Thoracic aorta (tissue), 2 donors: ENCODE measurements around the gene HHIP. TPM values are rescaled to one million over a fixed set of nuclear protein-coding genes. Genes with fewer than 3 reads are reported as not detected.

Experiments used
- ATAC-seq: fragments of 150-250 bp; one replicate; pipeline ENCODE4 v1.8.0; 2017; ENCODE audit warnings: low read depth; ENCODE audit not compliant: insufficient number of reproducible peaks, low FRiP score
- DNase-seq: peaks from one replicate; pipeline ENCODE4 v3.0.0-alpha.2; 2020; ENCODE audit warnings: low spot score
- H3K27ac ChIP-seq, 2 donors: fragments of 200-600 bp; sonication (generic); 1 replicate in 1 of 2; 2 replicates in 1 of 2; pipeline ENCODE4 v1.5.1; 2016; ENCODE audit warnings: mild to moderate bottlenecking in 2 of 2, moderate library complexity in 2 of 2
- H3K27me3 ChIP-seq: fragments of 200-600 bp; sonication (generic); replicated peaks from 2 replicates; pipeline ENCODE4 v1.6.0; 2016; ENCODE audit warnings: mild to moderate bottlenecking; ENCODE audit not compliant: insufficient read depth
- H3K36me3 ChIP-seq: fragments of 200-600 bp; sonication (generic); one replicate; pipeline ENCODE4 v1.5.1; 2016
- H3K4me1 ChIP-seq, 2 donors: fragments of 200-600 bp; sonication (generic); 1 replicate in 1 of 2; 2 replicates in 1 of 2; pipeline versions ENCODE4 v1.5.1 to v1.6.0; 2016; ENCODE audit warnings: low read depth in 2 of 2, mild to moderate bottlenecking in 1 of 2; ENCODE audit not compliant: control insufficient read depth in 1 of 2
- H3K4me3 ChIP-seq: fragments of 200-600 bp; sonication (generic); 2 replicates; pipeline ENCODE4 v1.5.1; 2016; ENCODE audit warnings: mild to moderate bottlenecking
- H3K9me3 ChIP-seq: fragments of 200-600 bp; sonication (generic); 2 replicates; pipeline ENCODE4 v1.5.1; 2016
- CTCF ChIP-seq: fragments of 200-600 bp; sonication (generic); IDR thresholded peaks from one replicate; pipeline ENCODE4 v1.5.1; 2019; ENCODE audit warnings: antibody characterized with exemption
- total RNA-seq, 2 donors: library from RNA; depleted of rRNA; stranded (reverse); fragments of >200 nt; gene quantifications; one replicate each; pipeline versions ENCODE4 v1.1.0 to v1.2.3, GENCODE V29; 2016

Gene HHIP
- total RNA-seq, 2 donors from 2014 or later, result 0.49 to 0.54 TPM

GRCh38 chr4:144656850-144657249, 10.9 kb downstream of the HHIP start:
- DNase-seq (no peak), ATAC-seq (no peak)
- no peaks in the 10 kb centered on the region for H3K27me3 ChIP-seq
- H3K27ac ChIP-seq, result no peak overlapping the region
- no peaks in the 10 kb centered on the region for H3K9me3 ChIP-seq
- no peak for TF ChIP-seq CTCF
- no peaks in the 10 kb centered on the region for H3K4me1 ChIP-seq
- H3K4me3 ChIP-seq, result no peak overlapping the region
- H3K36me3 ChIP-seq, result no peaks in the 10 kb centered on the region

GRCh38 chr4:144658015-144658567, 12.1 kb downstream of the HHIP start:
- DNase-seq, result no peak
- no peak for TF ChIP-seq CTCF

GRCh38 chr4:144658903-144659302, 12.9 kb downstream of the HHIP start:
- no peaks in the 10 kb centered on the region for H3K36me3 ChIP-seq
- no peak for TF ChIP-seq CTCF
- H3K27ac ChIP-seq, result no peak overlapping the region
- H3K4me1 ChIP-seq, result no peaks in the 10 kb centered on the region
- no peaks in the 10 kb centered on the region for H3K27me3 ChIP-seq
- no peaks in the 10 kb centered on the region for H3K9me3 ChIP-seq
- no peak overlapping the region for H3K4me3 ChIP-seq
- no peak for DNase-seq
- no peak for ATAC-seq

More at GRCh38 chr4:144658015-144658567, 12.1 kb downstream of the HHIP start:
- no peaks in the 10 kb centered on the region for H3K9me3 ChIP-seq
- ATAC-seq, result no peak
- no peaks in the 10 kb centered on the region for H3K36me3 ChIP-seq
- H3K4me3 ChIP-seq, result no peak overlapping the region
- no peaks in the 10 kb centered on the region for H3K27me3 ChIP-seq
- no peaks in the 10 kb centered on the region for H3K4me1 ChIP-seq
- H3K27ac ChIP-seq, result no peak overlapping the region

- no peaks in the 10 kb centered on the region for H3K9me3 ChIP-seq
- no peak for ATAC-seq
- H3K27ac ChIP-seq, result no peak overlapping the region
- H3K36me3 ChIP-seq, result no peaks in the 10 kb centered on the region
- no peak for DNase-seq
- no peak for TF ChIP-seq CTCF
- no peak overlapping the region for H3K4me3 ChIP-seq
- no peaks in the 10 kb centered on the region for H3K27me3 ChIP-seq
- H3K4me1 ChIP-seq, result no peaks in the 10 kb centered on the region
Measured at GRCh38 chr4:144659447-144659846, 13.5 kb downstream of the HHIP start.

- Histone ChIP-seq H3K27ac (no peak overlapping the region), H3K27me3 (no peaks in the 10 kb centered on the region), H3K9me3 (no peaks in the 10 kb centered on the region), H3K4me1 (no peaks in the 10 kb centered on the region), H3K36me3 (no peaks in the 10 kb centered on the region), H3K4me3 (no peak overlapping the region)
- DNase-seq (no peak), ATAC-seq (no peak)
- TF ChIP-seq CTCF, result no peak
Measured at GRCh38 chr4:144663834-144664475, 18.0 kb downstream of the HHIP start.
